H9 (cell line): Measurements from ENCODE around the gene TMEM80. TPM values are rescaled to one million over a fixed set of nuclear protein-coding genes. Genes with fewer than 3 reads are reported as not detected.

ENCODE experiments used
- DNase-seq: peaks from one replicate; pipeline ENCODE4 v3.0.0-alpha.2; 2017
- H2AFZ ChIP-seq: one replicate; pipeline ENCODE4 v1.6.1; 2013; ENCODE audit warnings: mild to moderate bottlenecking, low read length, control low read depth, moderate library complexity
- H2AK5ac ChIP-seq: 2 replicates; pipeline ENCODE4 v1.6.1; 2013; ENCODE audit warnings: low read length, control low read depth, mixed read lengths; ENCODE audit not compliant: insufficient read length
- H2BK120ac ChIP-seq: one replicate; pipeline ENCODE4 v1.6.1; 2013; ENCODE audit warnings: low read depth, mild to moderate bottlenecking, low read length, control low read depth, inconsistent platforms; ENCODE audit not compliant: poor library complexity, severe bottlenecking
- H2BK12ac ChIP-seq: 2 replicates; pipeline ENCODE4 v1.6.1; 2013; ENCODE audit warnings: low read length, control low read depth, mixed read lengths, low read depth; ENCODE audit not compliant: insufficient read length
- H2BK15ac ChIP-seq: 2 replicates; pipeline ENCODE4 v1.6.1; 2013; ENCODE audit warnings: low read depth, low read length, control low read depth
- H2BK20ac ChIP-seq: one replicate; pipeline ENCODE4 v1.6.1; 2013; ENCODE audit warnings: low read depth, mild to moderate bottlenecking, low read length, control low read depth, inconsistent platforms; ENCODE audit not compliant: poor library complexity, severe bottlenecking
- H2BK5ac ChIP-seq: 2 replicates; pipeline ENCODE4 v1.6.1; 2013; ENCODE audit warnings: low read length, control low read depth, mixed read lengths; ENCODE audit not compliant: insufficient read length
- H3K14ac ChIP-seq: 2 replicates; pipeline ENCODE4 v1.6.1; 2013; ENCODE audit warnings: low read length, control low read depth; ENCODE audit not compliant: insufficient read depth
- H3K18ac ChIP-seq: 2 replicates; pipeline ENCODE4 v1.6.1; 2013; ENCODE audit warnings: low read depth, mild to moderate bottlenecking, mixed read lengths, low read length, control low read depth; ENCODE audit not compliant: insufficient read length
- H3K23ac ChIP-seq: 2 replicates; pipeline ENCODE4 v1.6.1; 2013; ENCODE audit warnings: low read length, control low read depth, mixed read lengths, low read depth; ENCODE audit not compliant: insufficient read length
- H3K23me2 ChIP-seq: 2 replicates; pipeline ENCODE4 v1.6.1; 2013; ENCODE audit warnings: low read depth, mild to moderate bottlenecking, mixed read lengths, low read length, control low read depth; ENCODE audit not compliant: insufficient read length, poor library complexity, severe bottlenecking
- H3K27ac ChIP-seq: 2 replicates; pipeline ENCODE4 v1.5.1; 2013; ENCODE audit warnings: low read length, control low read depth, mixed read lengths, low read depth; ENCODE audit not compliant: insufficient read length
- H3K27me3 ChIP-seq: 2 replicates; pipeline ENCODE4 v1.6.1; 2013; ENCODE audit warnings: low read length, control low read depth, inconsistent platforms; ENCODE audit not compliant: insufficient read depth
- H3K4ac ChIP-seq: 2 replicates; pipeline ENCODE4 v1.6.1; 2013; ENCODE audit warnings: low read depth, mild to moderate bottlenecking, control low read depth, inconsistent platforms, low read length, moderate library complexity
- H3K4me1 ChIP-seq: 2 replicates; pipeline ENCODE4 v1.6.1; 2013; ENCODE audit warnings: low read length, control low read depth, inconsistent platforms; ENCODE audit not compliant: insufficient read depth
- H3K4me2 ChIP-seq: 2 replicates; pipeline ENCODE4 v1.6.1; 2013; ENCODE audit warnings: low read length, control low read depth, mixed read lengths; ENCODE audit not compliant: insufficient read length, insufficient read depth
- H3K56ac ChIP-seq: 2 replicates; pipeline ENCODE4 v1.6.1; 2013; ENCODE audit warnings: low read depth, mild to moderate bottlenecking, mixed read lengths, low read length, control low read depth; ENCODE audit not compliant: insufficient read length
- H3K79me1 ChIP-seq: 2 replicates; pipeline ENCODE4 v1.6.1; 2013; ENCODE audit warnings: low read depth, mild to moderate bottlenecking, moderate library complexity, low read length, control low read depth, inconsistent platforms; ENCODE audit not compliant: insufficient read depth, poor library complexity, severe bottlenecking
- H3K79me2 ChIP-seq: 2 replicates; pipeline ENCODE4 v1.6.1; 2013; ENCODE audit warnings: low read length, control low read depth, inconsistent platforms; ENCODE audit not compliant: insufficient read depth
- H3K9ac ChIP-seq: 2 replicates; pipeline ENCODE4 v1.6.1; 2013; ENCODE audit warnings: low read length, control low read depth, mixed read lengths; ENCODE audit not compliant: insufficient read length; ENCODE audit errors: extremely low read depth
- H3K9me3 ChIP-seq: one replicate; pipeline ENCODE4 v1.6.1; 2013; ENCODE audit warnings: low read depth, low read length, inconsistent platforms; ENCODE audit not compliant: control insufficient read depth
- H3T11ph ChIP-seq: one replicate; pipeline ENCODE4 v1.6.1; 2013; ENCODE audit warnings: mild to moderate bottlenecking, low read length, control low read depth, inconsistent platforms
- H4K20me1 ChIP-seq: one replicate; pipeline ENCODE4 v1.6.1; 2013; ENCODE audit not compliant: control insufficient read depth, insufficient read length, insufficient read depth
- H4K5ac ChIP-seq: 2 replicates; pipeline ENCODE4 v1.6.1; 2013; ENCODE audit warnings: low read depth, mild to moderate bottlenecking, mixed read lengths, low read length, control low read depth; ENCODE audit not compliant: insufficient read length
- H4K8ac ChIP-seq: replicated peaks from 2 replicates; pipeline ENCODE4 v1.6.1; 2013; ENCODE audit warnings: low read length, control low read depth, mixed read lengths, low read depth; ENCODE audit not compliant: insufficient read length
- H4K91ac ChIP-seq: 2 replicates; pipeline ENCODE4 v1.6.1; 2013; ENCODE audit warnings: low read depth, mild to moderate bottlenecking, moderate library complexity, mixed read lengths, low read length, control low read depth; ENCODE audit not compliant: insufficient read length
- H3K27ac Mint-ChIP-seq, 3 experiments: 2 replicates in 2 of 3; 3 replicates in 1 of 3; pipeline ENCODE4 v1.8.0; 2020 to 2021; ENCODE audit warnings: mixed read lengths in 3 of 3, mild to moderate bottlenecking in 1 of 3, moderate library complexity in 1 of 3
- H3K27me3 Mint-ChIP-seq: 2 replicates; pipeline ENCODE4 v1.8.0; 2021; ENCODE audit warnings: low read depth, mild to moderate bottlenecking, moderate library complexity, mixed read lengths
- H3K36me3 Mint-ChIP-seq, 3 experiments: 2 replicates in 2 of 3; 3 replicates in 1 of 3; pipeline ENCODE4 v1.8.0; 2020 to 2021; ENCODE audit warnings: low read depth in 3 of 3, mixed read lengths in 3 of 3; ENCODE audit not compliant: insufficient read depth in 1 of 3
- H3K4me1 Mint-ChIP-seq, 2 experiments: 2 replicates each; pipeline ENCODE4 v1.8.0; 2020; ENCODE audit warnings: mixed read lengths in 2 of 2
- H3K4me3 Mint-ChIP-seq, 2 experiments: 2 replicates in 1 of 2; 3 replicates in 1 of 2; pipeline ENCODE4 v1.8.0; 2020 to 2021; ENCODE audit warnings: mild to moderate bottlenecking in 2 of 2, mixed read lengths in 2 of 2, moderate library complexity in 1 of 2
- H3K9me3 Mint-ChIP-seq, 2 experiments: 2 replicates in 1 of 2; 3 replicates in 1 of 2; pipeline ENCODE4 v1.8.0; 2020; ENCODE audit warnings: mild to moderate bottlenecking in 2 of 2, mixed read lengths in 2 of 2, moderate library complexity in 1 of 2
- WGBS: extraction: QIAGEN DNeasy Blood & Tissue Kit; methylation state at CpG from one replicate; pipeline ENCODE4 v1.1.7; 2013; ENCODE audit warnings: missing lambda C conversion rate, low lambda C conversion rate, mixed read lengths; ENCODE audit not compliant: insufficient read length; ENCODE audit errors: extremely low coverage; 5-methylcytosine and 5-hydroxymethylcytosine counted together
- total RNA-seq: library from RNA; stranded (reverse); gene quantifications from 2 replicates; pipeline ENCODE4 v1.2.1, GENCODE V29; 2021
- TF ChIP-seq, protein P1 (sequence below): fragments of 200-600 bp; sonication (generic); conservative IDR thresholded peaks from 3 replicates; pipeline ENCODE4 v1.8.0; 2021; ENCODE audit warnings: antibody characterized with exemption, mild to moderate bottlenecking

Gene TMEM80
- total RNA-seq, 1 experiment from 2014 or later, result 23.6 TPM

DNA sequence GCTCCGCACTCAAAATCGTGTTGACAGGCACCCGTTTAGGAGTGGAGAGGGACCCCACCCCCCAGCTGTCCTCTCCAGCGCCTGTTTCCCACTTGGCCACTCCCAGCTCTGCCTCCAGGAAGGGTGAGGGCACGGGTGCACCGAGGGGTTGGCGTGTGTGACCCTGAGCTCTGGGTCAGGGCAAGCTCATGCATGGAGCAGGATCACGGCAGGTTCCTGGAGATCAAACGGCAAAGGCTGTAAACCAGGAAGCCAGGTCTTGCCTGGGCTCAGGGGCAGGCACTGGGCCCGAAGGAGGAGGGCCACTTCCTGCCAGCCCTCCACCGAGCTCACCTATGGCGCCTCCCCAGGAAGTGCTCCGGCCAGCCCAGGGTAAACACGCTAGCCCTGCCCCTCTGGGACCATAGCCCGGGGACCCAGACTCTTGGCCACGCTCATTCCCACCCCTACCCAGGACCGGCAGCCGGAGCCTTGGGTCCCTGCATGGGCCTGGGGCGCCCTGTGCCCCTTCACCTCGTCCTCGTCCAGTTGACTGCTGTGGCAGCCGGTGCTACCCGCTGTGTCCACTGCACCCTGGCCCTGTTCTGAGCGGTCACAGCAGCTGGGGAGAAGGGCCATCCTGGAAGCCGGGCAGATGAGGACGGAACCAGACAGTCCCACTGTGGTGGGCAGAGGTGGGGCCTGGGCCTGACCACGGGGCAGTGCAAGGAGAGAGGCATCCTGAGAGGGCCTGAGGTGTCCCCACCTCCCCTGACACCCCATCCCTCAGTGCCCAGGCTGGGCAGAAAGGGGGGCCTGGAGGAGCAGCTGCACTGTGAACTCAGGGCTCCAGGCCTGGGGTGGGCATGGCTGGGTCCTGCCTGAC, 9.4 kb downstream of the TMEM80 start:
- WGBS, result no CpG with 5 or more reads among the region's 27 CpGs
- H3K56ac ChIP-seq, result no peak overlapping the region
- peaks cover 15 to 20% of the 10 kb centered on the region in 2 experiments for H3K4me1 Mint-ChIP-seq
- H3K27me3 ChIP-seq, result no peaks in the 10 kb centered on the region
- H3K23me2 ChIP-seq, result peaks cover 3% of the 10 kb centered on the region
- H3T11ph ChIP-seq, result no peak overlapping the region
- no peak overlapping the region for H3K23ac ChIP-seq
- no peak overlapping the region for H3K27ac ChIP-seq
- H2BK120ac ChIP-seq, result no peak overlapping the region
- H4K91ac ChIP-seq, result no peak overlapping the region
- H4K8ac ChIP-seq, result no peak overlapping the region
- H3K18ac ChIP-seq, result no peak overlapping the region
- H3K4ac ChIP-seq, result no peak overlapping the region
- H3K4me2 ChIP-seq, result no peak overlapping the region
- no peaks in the 10 kb centered on the region for H3K9me3 Mint-ChIP-seq
- H3K9me3 ChIP-seq, result no peaks in the 10 kb centered on the region
- H2AFZ ChIP-seq, result no peak overlapping the region
- H3K9ac ChIP-seq, result no peak overlapping the region
- no peak overlapping the region for H2BK20ac ChIP-seq
- peaks cover 3% of the 10 kb centered on the region; the same call in 1 of the 2 replicates for H3K4me1 ChIP-seq
- H3K79me1 ChIP-seq, result no peaks in the 10 kb centered on the region
- no peak overlapping the region for H2BK12ac ChIP-seq
- TF ChIP-seq, protein P1, sequence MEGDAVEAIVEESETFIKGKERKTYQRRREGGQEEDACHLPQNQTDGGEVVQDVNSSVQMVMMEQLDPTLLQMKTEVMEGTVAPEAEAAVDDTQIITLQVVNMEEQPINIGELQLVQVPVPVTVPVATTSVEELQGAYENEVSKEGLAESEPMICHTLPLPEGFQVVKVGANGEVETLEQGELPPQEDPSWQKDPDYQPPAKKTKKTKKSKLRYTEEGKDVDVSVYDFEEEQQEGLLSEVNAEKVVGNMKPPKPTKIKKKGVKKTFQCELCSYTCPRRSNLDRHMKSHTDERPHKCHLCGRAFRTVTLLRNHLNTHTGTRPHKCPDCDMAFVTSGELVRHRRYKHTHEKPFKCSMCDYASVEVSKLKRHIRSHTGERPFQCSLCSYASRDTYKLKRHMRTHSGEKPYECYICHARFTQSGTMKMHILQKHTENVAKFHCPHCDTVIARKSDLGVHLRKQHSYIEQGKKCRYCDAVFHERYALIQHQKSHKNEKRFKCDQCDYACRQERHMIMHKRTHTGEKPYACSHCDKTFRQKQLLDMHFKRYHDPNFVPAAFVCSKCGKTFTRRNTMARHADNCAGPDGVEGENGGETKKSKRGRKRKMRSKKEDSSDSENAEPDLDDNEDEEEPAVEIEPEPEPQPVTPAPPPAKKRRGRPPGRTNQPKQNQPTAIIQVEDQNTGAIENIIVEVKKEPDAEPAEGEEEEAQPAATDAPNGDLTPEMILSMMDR, result no peak
- H4K20me1 ChIP-seq, result no peaks in the 10 kb centered on the region
- H3K79me2 ChIP-seq, result no peaks in the 10 kb centered on the region
- no peak overlapping the region for H4K5ac ChIP-seq
- H3K14ac ChIP-seq, result peak overlapping the region; percentile 8; the same call in 1 of the 2 replicates
- peaks cover 1 to 12% (median 10%) of the 10 kb centered on the region in 3 experiments; a peak in 5 of 7 replicates for H3K36me3 Mint-ChIP-seq
- no peaks in the 10 kb centered on the region for H3K27me3 Mint-ChIP-seq
- H2AK5ac ChIP-seq, result no peak overlapping the region
- no peak overlapping the region for H2BK5ac ChIP-seq
- H3K27ac Mint-ChIP-seq, result peak overlapping the region in 1 of 3 experiments; percentile 52; a peak in 1 of 7 replicates
- DNase-seq, result peak; percentile 66
- no peak overlapping the region for H2BK15ac ChIP-seq
- H3K4me3 Mint-ChIP-seq, result peak overlapping the region; percentile 41 to 70; a peak in 4 of 5 replicates
